ENCODE measurements around the gene NKX2-3. TPM values are rescaled to one million over a fixed set of nuclear protein-coding genes. Genes with fewer than 3 reads are reported as not detected.

NKX2-3 gene
- total RNA-seq, 2 experiments from 2014 or later = not detected

DNA sequence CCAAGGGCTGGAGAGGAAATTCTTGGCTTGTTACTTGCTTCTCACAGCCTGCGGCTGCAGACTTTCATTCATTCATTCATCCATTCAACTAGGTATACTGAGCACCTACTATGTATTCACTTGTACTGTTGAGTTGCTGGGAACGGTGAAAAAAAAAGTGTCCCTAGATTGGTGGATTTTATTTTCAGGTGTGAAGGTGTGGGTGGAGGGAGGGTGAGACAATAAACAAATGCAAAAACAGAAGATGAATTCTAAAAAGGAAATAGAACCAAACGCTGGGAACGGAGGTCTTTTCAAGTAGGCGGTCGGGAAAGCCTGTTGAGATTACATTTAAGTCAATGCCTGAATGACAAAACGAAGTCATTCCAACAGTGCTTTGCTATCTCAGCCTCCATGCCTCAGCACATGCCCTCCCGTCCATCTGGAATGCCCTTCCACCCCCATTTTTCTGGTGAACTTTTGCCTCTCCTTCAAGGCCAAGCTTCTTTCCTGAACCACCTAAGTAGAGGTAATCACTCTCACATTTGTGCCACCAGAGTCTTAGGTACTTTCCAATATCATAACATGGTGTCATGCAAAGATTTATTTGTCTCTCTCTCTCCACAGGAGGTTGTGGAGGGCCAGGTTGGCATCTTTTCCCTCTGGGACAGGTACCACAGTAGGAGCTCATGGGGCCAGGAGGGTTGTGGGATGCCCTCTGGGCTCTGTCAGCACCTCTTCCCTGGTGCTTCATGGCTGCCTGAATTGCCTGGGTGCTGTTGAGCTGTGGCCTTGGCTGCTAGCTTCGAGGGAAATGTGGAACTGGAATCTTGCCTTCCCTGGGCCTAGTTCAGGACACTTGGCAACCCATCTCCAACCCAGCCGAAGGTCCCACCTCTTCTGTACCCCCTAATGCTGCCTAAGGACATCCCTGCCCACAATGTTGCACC, 5.5 kb downstream of the NKX2-3 start:
- CTCF ChIA-PET = interaction anchor here (0.7 to 1.0 kb wide), 2 partner anchors 10 to 14 kb away, joined by 3 read pairs; no protein-coding TSS in a partner anchor
- peaks cover 84% of the 10 kb centered on the region for H3K27me3 Mint-ChIP-seq
- H3K4me3 Mint-ChIP-seq = no peak overlapping the region
- ATAC-seq (no peak), DNase-seq (no peak)
- H3K9me3 Mint-ChIP-seq (ENCODE audit: low read depth) = no peaks in the 10 kb centered on the region
- H3K27ac Mint-ChIP-seq = no peak overlapping the region
- no peaks in the 10 kb centered on the region for H3K36me3 Mint-ChIP-seq
- peaks cover 21% of the 10 kb centered on the region for H3K4me1 Mint-ChIP-seq

DNA sequence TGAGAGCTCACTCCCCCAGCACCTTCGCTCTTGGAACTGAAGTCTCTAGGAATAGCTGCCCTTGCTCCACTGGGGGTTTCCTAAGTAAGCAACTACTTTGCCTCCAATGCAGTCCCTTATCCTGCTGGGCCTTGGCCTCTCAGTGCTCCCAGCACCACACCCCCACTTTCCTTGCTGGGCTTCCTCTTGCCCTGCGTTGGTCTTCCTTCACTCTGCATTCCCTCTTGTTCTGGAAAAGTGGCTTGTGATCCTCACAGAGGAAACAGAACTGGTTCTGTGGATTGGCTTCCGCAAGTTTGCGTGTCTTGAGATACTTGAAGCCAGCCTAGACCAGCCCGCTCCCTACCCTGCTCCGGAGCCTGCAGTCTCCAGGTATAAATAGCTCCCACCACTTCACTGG, 6.4 kb downstream of the NKX2-3 start:
- Mint-ChIP-seq H3K4me3 (no peak overlapping the region), H3K36me3 (no peaks in the 10 kb centered on the region), H3K27ac (no peak overlapping the region), H3K9me3 (ENCODE audit: low read depth) (no peaks in the 10 kb centered on the region), H3K27me3 (peaks cover 84% of the 10 kb centered on the region), H3K4me1 (peaks cover 19% of the 10 kb centered on the region)
- ATAC-seq (no peak), DNase-seq (no peak)
- CTCF ChIA-PET = interaction anchor here (0.7 kb wide), 1 partner anchor 9 kb away, joined by 3 read pairs; no protein-coding TSS in a partner anchor

GRCh38 chr10:99539820-99540219, 7.1 kb downstream of the NKX2-3 start:
- Mint-ChIP-seq H3K27ac (no peak overlapping the region), H3K4me3 (no peak overlapping the region), H3K36me3 (no peaks in the 10 kb centered on the region), H3K9me3 (ENCODE audit: low read depth) (no peaks in the 10 kb centered on the region), H3K4me1 (peaks cover 13% of the 10 kb centered on the region), H3K27me3 (peaks cover 84% of the 10 kb centered on the region)
- CTCF ChIA-PET = no interaction called here
- no peak for DNase-seq
- ATAC-seq = no peak

- CTCF ChIA-PET = no interaction called here
- no peaks in the 10 kb centered on the region for H3K36me3 Mint-ChIP-seq
- no peaks in the 10 kb centered on the region for H3K9me3 Mint-ChIP-seq (ENCODE audit: low read depth)
- H3K4me1 Mint-ChIP-seq = peaks cover 11% of the 10 kb centered on the region
- no peak for DNase-seq
- peaks cover 86% of the 10 kb centered on the region for H3K27me3 Mint-ChIP-seq
- H3K4me3 Mint-ChIP-seq = no peak overlapping the region
- no peak for ATAC-seq
- no peak overlapping the region for H3K27ac Mint-ChIP-seq
These were observed 7.5 kb downstream of the NKX2-3 start for GRCh38 chr10:99540306-99540656.

GRCh38 chr10:99540657-99541531, 8.2 kb downstream of the NKX2-3 start:
- Mint-ChIP-seq H3K36me3 (no peaks in the 10 kb centered on the region), H3K9me3 (ENCODE audit: low read depth) (no peaks in the 10 kb centered on the region), H3K27ac (no peak overlapping the region), H3K27me3 (peaks cover 88% of the 10 kb centered on the region), H3K4me1 (peaks cover 9% of the 10 kb centered on the region), H3K4me3 (no peak overlapping the region)
- ATAC-seq (no peak), DNase-seq (no peak)
- CTCF ChIA-PET = interaction anchor here (1.7 kb wide), 1 partner anchor 8 kb away, joined by 4 read pairs; the partner anchor contains the start of gene NKX2-3

DNA sequence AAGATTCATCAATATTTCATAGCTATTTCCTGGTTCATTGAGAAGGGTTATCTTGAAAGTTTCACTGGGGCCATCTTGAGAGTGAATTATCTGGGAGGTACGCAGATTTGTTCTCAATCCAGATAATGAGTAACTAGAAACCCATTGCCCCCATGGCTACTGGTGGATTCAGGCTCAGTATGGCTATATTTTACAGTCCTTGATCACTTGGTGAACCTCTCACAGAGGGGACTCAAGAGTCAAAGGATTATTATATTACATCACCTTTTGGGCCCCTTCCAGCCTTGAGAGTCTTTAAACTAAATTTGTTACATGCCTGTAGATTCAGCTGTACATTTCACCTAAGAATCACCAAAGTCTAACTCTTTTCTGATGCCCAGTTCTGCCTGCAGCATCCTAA, 11.6 kb downstream of the NKX2-3 start:
- DNase-seq = no peak
- CTCF ChIA-PET = interaction anchor here (1.0 kb wide), 1 partner anchor 13 kb away, joined by 4 read pairs; no protein-coding TSS in a partner anchor
- H3K9me3 Mint-ChIP-seq (ENCODE audit: low read depth) = no peaks in the 10 kb centered on the region
- no peaks in the 10 kb centered on the region for H3K4me1 Mint-ChIP-seq
- no peak overlapping the region for H3K4me3 Mint-ChIP-seq
- peaks cover 85% of the 10 kb centered on the region for H3K27me3 Mint-ChIP-seq
- H3K36me3 Mint-ChIP-seq = no peaks in the 10 kb centered on the region
- ATAC-seq = no peak
- no peak overlapping the region for H3K27ac Mint-ChIP-seq

- peaks cover 82% of the 10 kb centered on the region for H3K27me3 Mint-ChIP-seq
These were observed 15.3 kb downstream of the NKX2-3 start for GRCh38 chr10:99548041-99548530.

GRCh38 chr10:99551158-99551557, 18.4 kb downstream of the NKX2-3 start:
- H3K36me3 Mint-ChIP-seq = no peaks in the 10 kb centered on the region
- H3K27ac Mint-ChIP-seq = no peak overlapping the region
- CTCF ChIA-PET = no interaction called here
- no peaks in the 10 kb centered on the region for H3K9me3 Mint-ChIP-seq (ENCODE audit: low read depth)
- H3K4me3 Mint-ChIP-seq = no peak overlapping the region
- H3K27me3 Mint-ChIP-seq = peaks cover 80% of the 10 kb centered on the region
- peaks cover 27% of the 10 kb centered on the region for H3K4me1 Mint-ChIP-seq
- DNase-seq = no peak
- ATAC-seq = no peak

More at GRCh38 chr10:99548041-99548530, 15.3 kb downstream of the NKX2-3 start:
- peaks cover 9% of the 10 kb centered on the region for H3K4me1 Mint-ChIP-seq
- no peak overlapping the region for H3K4me3 Mint-ChIP-seq
- H3K36me3 Mint-ChIP-seq = no peaks in the 10 kb centered on the region
- no peaks in the 10 kb centered on the region for H3K9me3 Mint-ChIP-seq (ENCODE audit: low read depth)
- CTCF ChIA-PET = interaction anchor here (1.4 to 1.5 kb wide), 2 partner anchors 9 to 10 kb away, joined by 3 to 4 read pairs; no protein-coding TSS in a partner anchor
- ATAC-seq (peak; percentile 36), DNase-seq (no peak)
- H3K27ac Mint-ChIP-seq = no peak overlapping the region

GRCh38 chr10:99551616-99552015, 18.9 kb downstream of the NKX2-3 start:
- ATAC-seq (no peak), DNase-seq (no peak)
- H3K27me3 Mint-ChIP-seq = peaks cover 79% of the 10 kb centered on the region
- H3K4me1 Mint-ChIP-seq = peaks cover 32% of the 10 kb centered on the region
- H3K36me3 Mint-ChIP-seq = no peaks in the 10 kb centered on the region
- no peaks in the 10 kb centered on the region for H3K9me3 Mint-ChIP-seq (ENCODE audit: low read depth)
- no peak overlapping the region for H3K27ac Mint-ChIP-seq
- H3K4me3 Mint-ChIP-seq = no peak overlapping the region
- CTCF ChIA-PET = interaction anchor here (1.1 to 1.3 kb wide), 2 partner anchors 9 to 13 kb away, joined by 3 to 4 read pairs; no protein-coding TSS in a partner anchor

GRCh38 chr10:99555371-99555770, 22.6 kb downstream of the NKX2-3 start:
- CTCF ChIA-PET = interaction anchor here (1.0 to 6.2 kb wide), 2 partner anchors 57 to 120 kb away, joined by 3 to 37 read pairs; no protein-coding TSS in a partner anchor
- no peaks in the 10 kb centered on the region for H3K9me3 Mint-ChIP-seq (ENCODE audit: low read depth)
- no peak overlapping the region for H3K4me3 Mint-ChIP-seq
- peaks cover 32% of the 10 kb centered on the region for H3K4me1 Mint-ChIP-seq
- no peaks in the 10 kb centered on the region for H3K36me3 Mint-ChIP-seq
- H3K27ac Mint-ChIP-seq = no peak overlapping the region
- ATAC-seq (peak; percentile 32), DNase-seq (no peak)
- peaks cover 64% of the 10 kb centered on the region for H3K27me3 Mint-ChIP-seq

DNA sequence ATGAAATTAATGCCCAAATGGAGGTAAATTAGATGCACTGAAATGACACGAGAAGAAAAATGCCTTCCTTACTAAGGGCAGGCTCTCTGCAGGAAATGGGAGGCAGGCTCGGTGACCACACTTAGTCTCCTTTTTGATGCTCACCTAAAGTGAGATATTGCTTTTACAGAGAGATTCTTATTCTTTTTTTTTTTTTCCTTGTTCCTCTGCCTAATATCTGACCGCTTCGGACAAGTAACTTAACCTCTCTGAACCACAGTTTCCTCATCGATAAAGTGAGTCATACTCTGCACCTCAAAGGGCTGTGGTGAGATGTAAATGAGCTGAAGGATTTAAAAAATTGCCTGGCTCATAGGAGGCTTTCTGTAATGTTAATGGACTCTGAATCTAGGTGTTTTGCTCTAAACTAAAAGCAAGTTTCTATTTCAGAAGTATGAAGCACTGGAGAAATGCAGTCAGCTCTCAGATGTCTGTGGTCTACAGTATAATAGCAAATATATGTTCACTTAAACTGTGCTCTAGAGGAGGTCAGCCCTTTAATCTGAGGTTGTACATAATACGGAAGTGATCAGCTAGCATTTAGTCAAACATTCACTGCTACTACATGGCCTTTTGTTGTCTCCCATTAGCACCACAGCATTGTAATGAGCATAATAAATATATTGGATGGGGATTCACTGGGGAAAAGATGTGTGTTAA, 23.2 kb downstream of the NKX2-3 start:
- Mint-ChIP-seq H3K9me3 (ENCODE audit: low read depth) (no peaks in the 10 kb centered on the region), H3K27me3 (peaks cover 66% of the 10 kb centered on the region), H3K4me1 (peaks cover 30% of the 10 kb centered on the region), H3K4me3 (no peak overlapping the region), H3K36me3 (no peaks in the 10 kb centered on the region), H3K27ac (peak overlapping the region; percentile 30)
- CTCF ChIA-PET = interaction anchor here (1.0 to 6.2 kb wide), 2 partner anchors 56 to 120 kb away, joined by 3 to 37 read pairs; no protein-coding TSS in a partner anchor
- ATAC-seq = peak; percentile 84
- DNase-seq = peak; percentile 67

DNA sequence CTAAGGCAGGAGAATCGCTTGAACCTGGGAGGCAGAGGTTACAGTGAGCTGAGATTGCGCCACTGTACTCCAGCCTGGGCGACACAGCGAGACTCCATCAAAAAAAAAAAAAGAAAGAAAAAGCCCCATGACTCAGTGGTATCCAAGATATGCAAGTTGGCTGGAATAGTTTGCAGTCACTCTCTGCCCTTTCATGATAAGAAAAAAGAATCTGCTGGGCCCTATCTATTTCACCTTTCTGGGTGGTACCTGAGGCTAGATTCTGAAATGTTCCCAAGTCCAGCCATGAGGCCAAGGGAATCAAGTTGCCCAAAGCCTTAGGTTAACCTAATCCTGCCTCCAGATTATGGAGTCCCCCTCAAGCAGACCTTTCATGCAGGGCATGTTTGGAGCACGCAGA, 24.3 kb downstream of the NKX2-3 start:
- CTCF ChIA-PET = interaction anchor here (0.6 to 6.2 kb wide), 7 partner anchors 10 to 357 kb away, joined by 3 to 37 read pairs (median 4); no protein-coding TSS in a partner anchor
- Mint-ChIP-seq H3K27ac (no peak overlapping the region), H3K4me3 (no peak overlapping the region), H3K36me3 (no peaks in the 10 kb centered on the region), H3K9me3 (ENCODE audit: low read depth) (no peaks in the 10 kb centered on the region), H3K4me1 (peaks cover 24% of the 10 kb centered on the region), H3K27me3 (peaks cover 59% of the 10 kb centered on the region)
- DNase-seq = no peak
- no peak for ATAC-seq

Measured in activated CD8-positive, alpha-beta memory T cell treated with anti-CD3 and anti-CD28 coated beads, Interleukin-2, amount 10 ng/mL, durations not matched to agents 7 days and 5 days (primary cell).